HCT116 (cell line): ENCODE results near the gene FTCD. TPM values are rescaled to one million over a fixed set of nuclear protein-coding genes. Genes with fewer than 3 reads are reported as not detected.

Source experiments
- ATAC-seq: fragments of 200-7000 bp; cut with Tn5 transposase; 2 replicates; pipeline ENCODE4 v1.9.1; 2020; ENCODE audit warnings: mild to moderate bottlenecking, moderate library complexity
- BruUV-seq: library from RNA; stranded (reverse); fragments of 400-500 nt; replicated peaks from 2 replicates; lab custom pipeline; 2021; lab: Mats Ljungman, UMichigan
- CTCF ChIA-PET: fragments of 300-600 bp; sonication (Branson Sonifier 250); formaldehyde crosslinking; loops from one replicate; lab custom pipeline; 2021; ENCODE audit warnings: antibody characterized with exemption; lab: Charles Lee
- POLR2A ChIA-PET: fragments of 300-600, 350-600 bp; sonication (Branson Sonifier 250); formaldehyde crosslinking; loops from one replicate; lab custom pipeline; 2021; ENCODE audit warnings: antibody characterized with exemption; lab: Charles Lee
- RAD21 ChIA-PET, 2 experiments: fragments of 300-600 bp; sonication (Branson Sonifier 250); formaldehyde crosslinking; loops; one replicate each; lab custom pipeline; 2023; ENCODE audit warnings: low total read pairs in 2 of 2; ENCODE audit not compliant: uncharacterized antibody in 2 of 2, unreplicated experiment in 2 of 2, low non-redundant PET in 1 of 2; lab: Charles Lee
- DNase-seq: peaks from one replicate; pipeline ENCODE4 v3.0.0-alpha.2; 2010; ENCODE audit warnings: low read depth, low spot score
- H2AFZ ChIP-seq: fragments of 200-600 bp; shearing (Covaris generic), sonication (generic); 2 replicates; pipeline ENCODE4 v1.6.1; 2017; ENCODE audit warnings: low read depth, mixed run types, mixed read lengths, antibody characterized with exemption, low read length; ENCODE audit not compliant: poor library complexity, severe bottlenecking
- H3K27ac ChIP-seq: 2 replicates; pipeline ENCODE4 v1.5.1; 2012; ENCODE audit warnings: low read depth, low read length
- H3K27me3 ChIP-seq: fragments of 200-600 bp; sonication (generic); 2 replicates; pipeline ENCODE4 v1.6.1; 2016; ENCODE audit warnings: mixed run types, low read length, mixed read lengths; ENCODE audit not compliant: insufficient read depth
- H3K36me3 ChIP-seq, 2 experiments: fragments of 200-500 bp in 1 of 2; fragments of 200-600 bp in 1 of 2; sonication (Bioruptor generic) in 1 of 2; sonication (generic) in 1 of 2; 2 replicates each; pipeline versions ENCODE4 v1.5.1 to v1.6.1; 2014 to 2016; ENCODE audit warnings: low read length in 2 of 2, inconsistent platforms in 1 of 2, mixed read lengths in 1 of 2, mixed run types in 1 of 2; ENCODE audit not compliant: insufficient read depth in 2 of 2, control insufficient read depth in 1 of 2
- H3K4me1 ChIP-seq, 2 experiments: fragments of 200-600 bp in 1 of 2; sonication (generic) in 1 of 2; 2 replicates each; pipeline versions ENCODE4 v1.5.1 to v1.6.1; 2012 to 2017; ENCODE audit warnings: low read length in 2 of 2, inconsistent platforms in 1 of 2, mild to moderate bottlenecking in 1 of 2, mixed read lengths in 1 of 2, mixed run types in 1 of 2, moderate library complexity in 1 of 2; ENCODE audit not compliant: insufficient read depth in 2 of 2, control insufficient read depth in 1 of 2
- H3K4me2 ChIP-seq: fragments of 200-600 bp; sonication (generic); 2 replicates; pipeline ENCODE4 v1.6.1; 2017; ENCODE audit warnings: mixed run types, low read length, mixed read lengths
- H3K4me3 ChIP-seq, 2 experiments: fragments of 200-600 bp in 1 of 2; sonication (generic) in 1 of 2; replicated peaks in 1 of 2; 2 replicates each; pipeline ENCODE4 v1.5.1; 2011 to 2016; ENCODE audit warnings: low read length in 2 of 2, control low read depth in 1 of 2, low read depth in 1 of 2, mild to moderate bottlenecking in 1 of 2, mixed read lengths in 1 of 2, mixed run types in 1 of 2
- H3K79me2 ChIP-seq: fragments of 200-600 bp; sonication (generic); 2 replicates; pipeline ENCODE4 v1.6.1; 2017; ENCODE audit warnings: mild to moderate bottlenecking, mixed run types, low read length, moderate library complexity, mixed read lengths; ENCODE audit not compliant: insufficient read depth
- H3K9ac ChIP-seq: fragments of 200-600 bp; sonication (generic); 2 replicates; pipeline ENCODE4 v1.6.1; 2016; ENCODE audit warnings: low read length, mixed read lengths
- H3K9me2 ChIP-seq: fragments of 200-600 bp; sonication (generic), shearing (Covaris generic); 2 replicates; pipeline ENCODE4 v1.6.1; 2017; ENCODE audit warnings: mixed run types, mild to moderate bottlenecking, moderate library complexity; ENCODE audit not compliant: insufficient read depth
- H3K9me3 ChIP-seq, 2 experiments: fragments of 200-500 bp in 1 of 2; fragments of 200-600 bp in 1 of 2; sonication (Bioruptor generic) in 1 of 2; sonication (generic) in 1 of 2; 2 replicates each; pipeline ENCODE4 v1.6.1; 2014 to 2017; ENCODE audit warnings: low read length in 2 of 2, mixed read lengths in 2 of 2, inconsistent platforms in 1 of 2, low read depth in 1 of 2, mild to moderate bottlenecking in 1 of 2, mixed run types in 1 of 2, moderate library complexity in 1 of 2; ENCODE audit not compliant: control insufficient read depth in 1 of 2, insufficient read depth in 1 of 2
- H4K20me1 ChIP-seq: fragments of 200-600 bp; sonication (generic), shearing (Covaris generic); 2 replicates; pipeline ENCODE4 v1.6.1; 2017; ENCODE audit warnings: mixed run types, mild to moderate bottlenecking, moderate library complexity; ENCODE audit not compliant: insufficient read depth
- CTCF ChIP-seq, 3 experiments: fragments of 200-600 bp in 1 of 3; sonication (generic) in 1 of 3; IDR thresholded peaks in 2 of 3; conservative IDR thresholded peaks in 1 of 3; 2 replicates each; pipeline ENCODE4 v1.5.1; 2012 to 2017; ENCODE audit warnings: low read depth in 2 of 3, low read length in 2 of 3, antibody characterized with exemption in 1 of 3, borderline replicate concordance in 1 of 3, control low read depth in 1 of 3, mild to moderate bottlenecking in 1 of 3, mixed read lengths in 1 of 3, mixed run types in 1 of 3, moderate library complexity in 1 of 3; ENCODE audit not compliant: insufficient read depth in 1 of 3
- JUND ChIP-seq: IDR thresholded peaks from 2 replicates; pipeline ENCODE4 v1.6.1; 2012
- MAX ChIP-seq: IDR thresholded peaks from 2 replicates; pipeline ENCODE4 v1.6.1; 2012
- ZBTB33 ChIP-seq: IDR thresholded peaks from 2 replicates; pipeline ENCODE4 v1.6.1; 2011; ENCODE audit warnings: mild to moderate bottlenecking, low read length, moderate library complexity; ENCODE audit not compliant: insufficient replicate concordance; ENCODE audit errors: extremely low read depth
- ZFX ChIP-seq: fragments of 450-650 bp; IDR thresholded peaks from 2 replicates; pipeline ENCODE4 v1.6.1; 2017
- intact Hi-C: fragments of 100-400 bp; cut with micrococcal nuclease; formaldehyde crosslinking; loops from 2 replicates; pipeline ENCODE4 v1.10.0; 2022
- total RNA-seq: library from RNA; stranded (reverse); gene quantifications from one replicate; pipeline ENCODE4 v1.2.1, GENCODE V29; 2021; ENCODE audit not compliant: unreplicated experiment

FTCD gene
- total RNA-seq, 1 experiment from 2014 or later: 2.5 TPM

- peak overlapping the region; percentile 70 for H3K4me2 ChIP-seq
- ChIA-PET POLR2A (no interaction called here), CTCF (no interaction called here), RAD21 (no interaction called here)
- peak overlapping the region; percentile 59; the same call in 1 of the 2 replicates for H3K27ac ChIP-seq
- intact Hi-C loops: loop anchor here (2.0 kb wide), 1 partner anchor 50 kb away; no protein-coding TSS in a partner anchor
- H3K4me1 ChIP-seq: peaks cover 6 to 13% of the 10 kb centered on the region in 2 experiments; a peak in 3 of 4 replicates
- peaks cover 5% of the 10 kb centered on the region; the same call in 1 of the 2 replicates for H3K79me2 ChIP-seq
- H3K27me3 ChIP-seq: no peaks in the 10 kb centered on the region
- TF ChIP-seq ZFX (peak; percentile 15), CTCF (IDR thresholded peaks at IDR 0.05 in 2 of 3, conservative IDR thresholded peaks at IDR 0.05 in 1 of 3; ENCODE audit: borderline replicate concordance in 1 of 3, insufficient read depth in 1 of 3, low read depth in 2 of 3, low read length in 2 of 3) (no peak), ZBTB33 (no peak), MAX (no peak), JUND (no peak)
- no peaks in the 10 kb centered on the region for H3K9me2 ChIP-seq
- peak overlapping the region; percentile 65 for H3K9ac ChIP-seq
- H4K20me1 ChIP-seq: no peaks in the 10 kb centered on the region
- H3K9me3 ChIP-seq: peaks cover 0 to 4% of the 10 kb centered on the region in 2 experiments; a peak in 2 of 4 replicates
- DNase-seq (no peak), ATAC-seq (peak; percentile 57)
- peak overlapping the region; percentile 39 to 59 for H3K4me3 ChIP-seq
- H3K36me3 ChIP-seq: no peaks in the 10 kb centered on the region
- no TSS peak for BruUV-seq
- no peak overlapping the region for H2AFZ ChIP-seq
Measured at GRCh38 chr21:46098303-46099141, 56.9 kb downstream of the FTCD start.
